Frontal cortex (tissue), 4 donors: ENCODE measurements around the gene PRR12. TPM values are rescaled to one million over a fixed set of nuclear protein-coding genes. Genes with fewer than 3 reads are reported as not detected.

ENCODE experiments used
- DNase-seq, 2 donors: peaks; one replicate each; pipeline ENCODE4 v3.0.0; 2012; ENCODE audit warnings: low spot score in 2 of 2
- FAIRE-seq: peaks from 2 replicates; lab custom pipeline; 2012; peaks lifted over from hg19 to GRCh38; lab: Jason Lieb, UNC
- small RNA-seq: library from RNA; depleted of rRNA; stranded (forward); fragments of <200 nt; gene quantifications from one replicate; pipeline ENCODE3, GENCODE V24; 2014
- total RNA-seq: library from RNA; depleted of rRNA; stranded (reverse); fragments of >200 nt; gene quantifications from one replicate; pipeline ENCODE4 v1.2.3, GENCODE V29; 2014
- donor health status: control.
- donor health status: control.
- donor health status: control.

Gene PRR12
- total RNA-seq, 1 donor from 2014 or later = 5.7 TPM

GRCh38 chr19:49658566-49659442 lies 67.8 kb downstream of the PRR12 start:
- FAIRE-seq = no peak
- no peak for DNase-seq

- DNase-seq (no peak), FAIRE-seq (no peak)
Observed at GRCh38 chr19:49660338-49660961, 69.5 kb downstream of the PRR12 start.

- no peak for FAIRE-seq
- DNase-seq = no peak
Observed at GRCh38 chr19:49662011-49662410, 71.0 kb downstream of the PRR12 start.

DNA sequence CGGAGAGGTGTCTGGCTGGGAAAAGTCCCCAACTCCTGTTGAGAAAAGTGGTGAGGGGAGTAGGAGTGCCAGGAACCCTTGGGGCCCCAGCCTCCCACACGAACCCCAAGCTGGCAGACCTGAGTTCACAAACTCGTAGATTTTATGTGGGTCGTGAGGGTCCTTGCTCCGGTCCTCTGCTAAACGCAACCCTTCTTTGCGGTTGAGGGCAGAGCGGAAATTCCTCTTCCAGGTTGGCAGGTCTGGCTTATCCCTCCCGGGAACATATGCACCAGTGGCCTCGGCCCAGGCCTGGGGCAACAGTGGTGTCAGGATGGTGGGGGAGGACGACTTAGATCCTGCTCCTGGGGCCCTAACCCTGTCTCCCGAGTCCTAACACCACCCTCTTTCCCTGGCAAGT lies 72.2 kb downstream of the PRR12 start:
- DNase-seq (no peak), FAIRE-seq (no peak)

- FAIRE-seq (no peak), DNase-seq (peak; percentile 91 to 96)
Observed at GRCh38 chr19:49664171-49665035, 73.4 kb downstream of the PRR12 start.

DNA sequence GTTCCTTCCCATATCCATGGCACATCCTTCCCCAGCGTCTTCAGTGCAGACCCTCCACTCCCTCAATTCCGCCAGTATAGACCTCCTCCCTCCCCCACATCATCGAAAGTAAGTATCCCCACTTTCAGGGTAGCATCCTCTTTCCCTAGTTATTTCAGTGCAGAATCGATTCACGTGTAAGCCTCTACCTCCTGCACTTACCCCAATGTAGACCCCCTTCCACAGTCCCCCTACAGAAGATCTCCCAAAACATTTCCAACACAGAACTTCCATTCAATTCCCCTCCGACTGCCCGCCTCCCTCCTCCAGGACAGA lies 74.0 kb downstream of the PRR12 start:
- FAIRE-seq = no peak

GRCh38 chr19:49665351-49666119 lies 74.6 kb downstream of the PRR12 start, which contains the start of the genes BCL2L12 and IRF3:
Gene BCL2L12, plus strand, starts transcription at chr19:49665933. Its CDS starts 760 bp downstream, at chr19:49666693.
Gene IRF3, minus strand, starts transcription at chr19:49665857. Its CDS starts 1,019 bp downstream, at chr19:49664838.
- DNase-seq (peak; percentile 99), FAIRE-seq (no peak)

More for the DNA sequence above, 74.0 kb downstream of the PRR12 start:
- DNase-seq = no peak

DNA sequence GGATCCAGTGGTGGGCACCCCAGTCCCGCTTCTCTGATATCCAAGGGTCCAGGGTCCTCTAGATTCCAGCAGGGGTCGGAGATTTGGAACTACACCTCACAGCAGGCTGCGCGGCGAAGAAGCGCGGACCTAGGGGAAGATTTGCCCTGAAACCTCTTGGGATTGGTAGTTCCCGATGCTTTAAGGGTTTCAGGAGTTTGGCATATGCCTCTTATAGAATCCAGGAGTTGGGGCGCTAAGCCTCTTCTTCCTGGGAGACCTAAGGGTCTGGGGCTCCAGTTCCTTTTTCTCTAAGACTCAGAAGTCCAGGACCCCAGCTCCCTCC lies 75.1 kb downstream of the PRR12 start:
- FAIRE-seq (no peak), DNase-seq (no peak)

GRCh38 chr19:49667473-49667872 lies 76.5 kb downstream of the PRR12 start:
- no peak for DNase-seq
- no peak for FAIRE-seq

GRCh38 chr19:49669516-49669915 lies 78.5 kb downstream of the PRR12 start:
- DNase-seq (no peak), FAIRE-seq (no peak)

DNA sequence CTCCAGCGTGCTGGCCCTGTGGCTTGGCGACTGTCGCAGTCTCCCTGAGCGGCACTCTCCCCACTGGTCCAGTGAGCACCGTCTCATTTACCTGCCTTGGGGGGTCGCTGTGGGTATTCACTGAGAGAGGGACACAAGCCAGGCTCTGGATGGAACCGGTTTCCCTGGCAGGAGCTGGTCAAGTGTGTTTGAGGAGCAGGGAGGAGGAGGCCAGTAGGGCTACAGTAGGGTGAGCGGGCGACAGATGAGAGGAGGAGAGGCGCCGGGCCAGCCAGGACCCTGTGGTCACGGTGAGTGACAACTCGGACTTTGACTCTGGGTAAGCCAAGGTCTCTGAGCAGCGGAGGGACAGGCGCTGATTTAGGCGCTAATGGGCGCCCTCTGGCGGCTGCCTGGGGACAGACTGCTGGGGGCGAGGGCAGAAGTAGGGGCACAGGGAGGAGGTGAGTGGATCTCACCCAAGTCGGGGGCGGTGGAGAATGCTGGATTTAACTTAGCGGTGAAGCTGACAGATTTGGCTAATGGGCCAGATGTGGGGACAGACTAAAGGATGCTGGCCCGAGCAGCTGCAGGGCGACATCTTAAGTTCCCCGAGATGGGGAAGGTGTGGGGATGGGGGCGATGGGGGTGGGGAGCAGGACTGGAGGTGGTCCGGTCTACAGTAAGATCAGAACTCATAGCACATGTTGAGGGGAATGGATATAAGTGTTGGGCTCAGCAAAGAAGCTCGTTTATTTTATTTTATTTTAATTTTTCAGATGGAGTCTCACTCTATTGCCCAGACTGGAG lies 81.3 kb downstream of the PRR12 start:
- FAIRE-seq (no peak), DNase-seq (peak; percentile 81 to 91)

Small RNAs within 50 kb of the gene (small RNA-seq; reads per million reads assigned to genes)
- gene RF00019 = not detected

Other genes starting within 250 kb of the PRR12 start
- 5.3 TPM for gene TEAD2, start 228.8 kb upstream of the PRR12 start, total RNA-seq
- 1.2 TPM for gene DKKL1, start 227.3 kb upstream of the PRR12 start, total RNA-seq
- not detected for gene KASH5, start 202.9 kb upstream of the PRR12 start, total RNA-seq
- gene PTH2, start 167.7 kb upstream of the PRR12 start, total RNA-seq = not detected
- gene GFY, start 165.8 kb upstream of the PRR12 start, total RNA-seq = not detected
- 13.9 TPM for gene SLC17A7, start 149.7 kb upstream of the PRR12 start, total RNA-seq
- 60.7 TPM for gene PIH1D1, start 139.4 kb upstream of the PRR12 start, total RNA-seq
- 11.8 TPM for gene ALDH16A1, start 138.0 kb upstream of the PRR12 start, total RNA-seq
- gene FLT3LG, start 117.0 kb upstream of the PRR12 start, total RNA-seq = 0.41 TPM
- 2,981 TPM for gene RPL13A, start 103.6 kb upstream of the PRR12 start, total RNA-seq
- 4,137 TPM for gene RPS11, start 94.7 kb upstream of the PRR12 start, total RNA-seq
- 13.0 TPM for gene FCGRT, start 78.5 kb upstream of the PRR12 start, total RNA-seq
- gene RCN3, start 63.2 kb upstream of the PRR12 start, total RNA-seq = 2.4 TPM
- gene NOSIP, start 10.6 kb upstream of the PRR12 start, total RNA-seq = 33.4 TPM
- 0.41 TPM for gene PRRG2, start 9.9 kb upstream of the PRR12 start, total RNA-seq
- 0.82 TPM for gene RRAS, start 49.0 kb downstream of the PRR12 start, total RNA-seq
- gene SCAF1, start 51.0 kb downstream of the PRR12 start, total RNA-seq = 9.4 TPM
- gene IRF3, start 74.7 kb downstream of the PRR12 start, total RNA-seq = 10.2 TPM
- 1.2 TPM for gene BCL2L12, start 74.8 kb downstream of the PRR12 start, total RNA-seq
- 248 TPM for gene PRMT1, start 86.1 kb downstream of the PRR12 start, total RNA-seq
- gene ADM5, start 98.4 kb downstream of the PRR12 start, total RNA-seq = 0.82 TPM
- gene CPT1C, start 99.9 kb downstream of the PRR12 start, total RNA-seq = 39.9 TPM
- gene TSKS, start 172.1 kb downstream of the PRR12 start, total RNA-seq = not detected
- gene AP2A1, start 175.8 kb downstream of the PRR12 start, total RNA-seq = 50.5 TPM
- gene FUZ, start 222.1 kb downstream of the PRR12 start, total RNA-seq = 17.5 TPM
- gene MED25, start 227.1 kb downstream of the PRR12 start, total RNA-seq = 14.3 TPM